Measurements from ENCODE around the gene BAIAP2L2. TPM values are rescaled to one million over a fixed set of nuclear protein-coding genes. Genes with fewer than 3 reads are reported as not detected.

BAIAP2L2 gene
- total RNA-seq, 1 experiment from 2014 or later = 2.3 TPM

DNA sequence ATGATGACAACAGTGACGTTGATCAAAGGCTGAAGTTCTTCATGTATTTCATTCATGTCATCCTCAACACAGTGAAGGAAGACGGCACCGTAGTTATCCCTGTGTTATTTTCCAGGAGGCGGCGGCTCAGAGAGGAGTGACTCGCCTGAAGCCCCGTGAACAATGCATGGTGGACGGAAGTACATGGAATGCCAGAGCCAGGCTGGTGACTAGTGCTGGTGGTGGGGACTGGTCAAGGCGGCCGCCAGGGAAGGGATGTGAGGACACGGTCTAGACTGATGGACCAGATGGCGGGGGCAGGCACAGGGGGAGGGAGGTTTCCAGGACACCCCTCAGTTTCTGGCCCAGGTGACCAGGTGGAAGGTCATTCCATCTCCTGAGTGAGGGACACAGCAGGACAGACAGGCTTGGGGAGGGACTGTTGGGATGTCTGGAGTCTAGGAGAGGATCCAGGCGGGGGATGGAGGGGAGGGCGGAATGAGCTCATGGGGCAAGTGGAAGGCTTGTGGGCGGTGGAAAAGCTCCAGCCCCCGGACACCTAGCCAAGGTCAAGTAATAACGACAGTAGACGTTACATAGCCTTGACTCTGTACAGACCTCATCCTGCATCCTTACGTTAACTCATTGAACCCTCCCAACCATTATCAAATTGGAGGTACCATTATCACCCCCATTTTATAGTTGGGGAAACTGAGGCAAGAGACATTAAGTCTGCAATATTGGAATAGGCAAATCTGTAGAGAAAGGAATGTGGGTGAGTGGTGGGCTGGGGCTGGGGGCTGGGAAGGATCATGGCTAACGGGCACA, 69.3 kb downstream of the BAIAP2L2 start:
- H3K56ac ChIP-seq (ENCODE audit: insufficient read length, low read depth, low read length) = no peak overlapping the region
- no peak overlapping the region for H2BK120ac ChIP-seq (ENCODE audit: low read depth, low read length, poor library complexity, severe bottlenecking)
- H3K9ac ChIP-seq (ENCODE audit: extremely low read depth, insufficient read length, low read length) = no peak overlapping the region
- TF ChIP-seq, protein P1, sequence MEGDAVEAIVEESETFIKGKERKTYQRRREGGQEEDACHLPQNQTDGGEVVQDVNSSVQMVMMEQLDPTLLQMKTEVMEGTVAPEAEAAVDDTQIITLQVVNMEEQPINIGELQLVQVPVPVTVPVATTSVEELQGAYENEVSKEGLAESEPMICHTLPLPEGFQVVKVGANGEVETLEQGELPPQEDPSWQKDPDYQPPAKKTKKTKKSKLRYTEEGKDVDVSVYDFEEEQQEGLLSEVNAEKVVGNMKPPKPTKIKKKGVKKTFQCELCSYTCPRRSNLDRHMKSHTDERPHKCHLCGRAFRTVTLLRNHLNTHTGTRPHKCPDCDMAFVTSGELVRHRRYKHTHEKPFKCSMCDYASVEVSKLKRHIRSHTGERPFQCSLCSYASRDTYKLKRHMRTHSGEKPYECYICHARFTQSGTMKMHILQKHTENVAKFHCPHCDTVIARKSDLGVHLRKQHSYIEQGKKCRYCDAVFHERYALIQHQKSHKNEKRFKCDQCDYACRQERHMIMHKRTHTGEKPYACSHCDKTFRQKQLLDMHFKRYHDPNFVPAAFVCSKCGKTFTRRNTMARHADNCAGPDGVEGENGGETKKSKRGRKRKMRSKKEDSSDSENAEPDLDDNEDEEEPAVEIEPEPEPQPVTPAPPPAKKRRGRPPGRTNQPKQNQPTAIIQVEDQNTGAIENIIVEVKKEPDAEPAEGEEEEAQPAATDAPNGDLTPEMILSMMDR (conservative IDR thresholded peaks at IDR 0.05) = no peak
- H3K9me3 ChIP-seq (ENCODE audit: control insufficient read depth, low read depth, low read length) = no peaks in the 10 kb centered on the region
- H2BK15ac ChIP-seq (ENCODE audit: low read depth, low read length) = no peak overlapping the region
- H3K27me3 Mint-ChIP-seq (ENCODE audit: low read depth) = peaks cover 15% of the 10 kb centered on the region
- no peak overlapping the region for H4K5ac ChIP-seq (ENCODE audit: insufficient read length, low read depth, low read length)
- no peak overlapping the region for H3T11ph ChIP-seq (ENCODE audit: low read length)
- H2AFZ ChIP-seq (ENCODE audit: low read length) = no peak overlapping the region
- no peaks in the 10 kb centered on the region for H3K79me2 ChIP-seq (ENCODE audit: insufficient read depth, low read length)
- no peak overlapping the region for H2BK12ac ChIP-seq (ENCODE audit: insufficient read length, low read depth, low read length)
- no peak overlapping the region for H3K27ac ChIP-seq (ENCODE audit: insufficient read length, low read depth, low read length)
- H3K23ac ChIP-seq (ENCODE audit: insufficient read length, low read depth, low read length) = no peak overlapping the region
- no peak overlapping the region for H2BK5ac ChIP-seq (ENCODE audit: insufficient read length, low read length)
- H3K23me2 ChIP-seq (ENCODE audit: insufficient read length, low read depth, low read length, poor library complexity, severe bottlenecking) = no peaks in the 10 kb centered on the region
- H3K18ac ChIP-seq (ENCODE audit: insufficient read length, low read depth, low read length) = no peak overlapping the region
- no peak overlapping the region for H3K14ac ChIP-seq (ENCODE audit: insufficient read depth, low read length)
- DNase-seq = no peak
- H3K9me3 Mint-ChIP-seq = no peaks in the 10 kb centered on the region
- H3K36me3 Mint-ChIP-seq (ENCODE audit: insufficient read depth in 1 of 3, low read depth in 3 of 3) = no peaks in the 10 kb centered on the region
- no peak overlapping the region for H3K4me2 ChIP-seq (ENCODE audit: insufficient read depth, insufficient read length, low read length)
- peaks cover 0 to 14% of the 10 kb centered on the region in 2 experiments; a peak in 2 of 4 replicates for H3K4me1 Mint-ChIP-seq
- no peak overlapping the region for H3K4me3 Mint-ChIP-seq
- no peak overlapping the region for H4K91ac ChIP-seq (ENCODE audit: insufficient read length, low read depth, low read length)
- H3K4me1 ChIP-seq (ENCODE audit: insufficient read depth, low read length) = no peaks in the 10 kb centered on the region
- H3K27ac Mint-ChIP-seq = no peak overlapping the region; a peak in 1 of 7 replicates
- H3K79me1 ChIP-seq (ENCODE audit: insufficient read depth, low read depth, low read length, poor library complexity, severe bottlenecking) = no peaks in the 10 kb centered on the region
- WGBS (ENCODE audit: extremely low coverage, insufficient read length, low lambda C conversion rate) = no CpG with 5 or more reads among the region's 20 CpGs
- no peaks in the 10 kb centered on the region for H3K27me3 ChIP-seq (ENCODE audit: insufficient read depth, low read length)
- no peaks in the 10 kb centered on the region for H4K20me1 ChIP-seq (ENCODE audit: control insufficient read depth, insufficient read depth, insufficient read length)
- no peak overlapping the region for H4K8ac ChIP-seq (replicated peaks; ENCODE audit: insufficient read length, low read depth, low read length)
- no peak overlapping the region for H3K4ac ChIP-seq (ENCODE audit: low read depth, low read length)
- no peak overlapping the region for H2AK5ac ChIP-seq (ENCODE audit: insufficient read length, low read length)
- H2BK20ac ChIP-seq (ENCODE audit: low read depth, low read length, poor library complexity, severe bottlenecking) = no peak overlapping the region

All from H9 (cell line).